Osteocyte (in vitro differentiated cells): Measurements from ENCODE around the gene OR11G2. TPM values are rescaled to one million over a fixed set of nuclear protein-coding genes. Genes with fewer than 3 reads are reported as not detected.

Source experiments
- DNase-seq: peaks from one replicate; pipeline ENCODE4 v3.0.0; 2021; ENCODE audit warnings: mixed read lengths; ENCODE audit not compliant: unreplicated experiment; ENCODE audit errors: extremely low spot score
- H3K27ac Mint-ChIP-seq: one replicate; pipeline ENCODE4 v1.8.0; 2021; ENCODE audit warnings: mild to moderate bottlenecking, mixed read lengths; ENCODE audit not compliant: unreplicated experiment
- H3K27me3 Mint-ChIP-seq: one replicate; pipeline ENCODE4 v1.8.0; 2021; ENCODE audit warnings: mixed read lengths; ENCODE audit not compliant: unreplicated experiment
- H3K36me3 Mint-ChIP-seq: one replicate; pipeline ENCODE4 v1.8.0; 2021; ENCODE audit warnings: mixed read lengths; ENCODE audit not compliant: unreplicated experiment
- H3K4me1 Mint-ChIP-seq: one replicate; pipeline ENCODE4 v1.8.0; 2021; ENCODE audit warnings: mixed read lengths; ENCODE audit not compliant: unreplicated experiment
- H3K4me3 Mint-ChIP-seq: one replicate; pipeline ENCODE4 v1.8.0; 2021; ENCODE audit warnings: mild to moderate bottlenecking, moderate library complexity, mixed read lengths; ENCODE audit not compliant: unreplicated experiment
- H3K9me3 Mint-ChIP-seq: one replicate; pipeline ENCODE4 v1.8.0; 2021; ENCODE audit warnings: mixed read lengths; ENCODE audit not compliant: unreplicated experiment
- total RNA-seq: library from RNA; stranded (reverse); gene quantifications from 2 replicates; pipeline ENCODE4 v1.2.1, GENCODE V29; 2021
- TF ChIP-seq, protein P1 (sequence below): fragments of 200-600 bp; sonication (generic); IDR thresholded peaks from 2 replicates; pipeline ENCODE4 v1.5.0; 2021; ENCODE audit warnings: antibody characterized with exemption, mild to moderate bottlenecking, moderate library complexity

Gene OR11G2
- total RNA-seq, 1 donor from 2014 or later, result not detected

DNA sequence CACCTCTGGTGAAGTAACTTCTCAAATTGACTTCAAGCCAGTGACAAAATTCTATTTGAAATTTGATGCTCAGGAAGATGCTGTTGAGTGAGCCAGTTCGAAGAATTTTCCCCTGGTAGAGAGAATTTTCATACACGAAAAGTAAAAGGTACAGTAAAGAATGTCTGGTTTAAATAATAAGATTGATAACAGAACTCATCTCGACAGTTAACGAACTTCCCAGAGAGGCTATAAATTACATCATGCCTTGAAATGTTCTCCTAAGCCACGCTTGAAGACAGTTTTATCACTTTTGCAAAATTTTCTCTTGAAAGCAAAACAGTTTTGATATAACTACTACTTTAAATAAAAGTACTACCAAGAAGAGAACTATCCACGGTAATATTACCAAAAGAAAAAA is 14.4 kb upstream of the OR11G2 start:
- no peak for DNase-seq
- H3K27ac Mint-ChIP-seq, result no peak overlapping the region
- no peaks in the 10 kb centered on the region for H3K27me3 Mint-ChIP-seq
- H3K9me3 Mint-ChIP-seq, result peaks cover 33% of the 10 kb centered on the region
- no peaks in the 10 kb centered on the region for H3K36me3 Mint-ChIP-seq
- H3K4me3 Mint-ChIP-seq, result no peak overlapping the region
- TF ChIP-seq, protein P1, sequence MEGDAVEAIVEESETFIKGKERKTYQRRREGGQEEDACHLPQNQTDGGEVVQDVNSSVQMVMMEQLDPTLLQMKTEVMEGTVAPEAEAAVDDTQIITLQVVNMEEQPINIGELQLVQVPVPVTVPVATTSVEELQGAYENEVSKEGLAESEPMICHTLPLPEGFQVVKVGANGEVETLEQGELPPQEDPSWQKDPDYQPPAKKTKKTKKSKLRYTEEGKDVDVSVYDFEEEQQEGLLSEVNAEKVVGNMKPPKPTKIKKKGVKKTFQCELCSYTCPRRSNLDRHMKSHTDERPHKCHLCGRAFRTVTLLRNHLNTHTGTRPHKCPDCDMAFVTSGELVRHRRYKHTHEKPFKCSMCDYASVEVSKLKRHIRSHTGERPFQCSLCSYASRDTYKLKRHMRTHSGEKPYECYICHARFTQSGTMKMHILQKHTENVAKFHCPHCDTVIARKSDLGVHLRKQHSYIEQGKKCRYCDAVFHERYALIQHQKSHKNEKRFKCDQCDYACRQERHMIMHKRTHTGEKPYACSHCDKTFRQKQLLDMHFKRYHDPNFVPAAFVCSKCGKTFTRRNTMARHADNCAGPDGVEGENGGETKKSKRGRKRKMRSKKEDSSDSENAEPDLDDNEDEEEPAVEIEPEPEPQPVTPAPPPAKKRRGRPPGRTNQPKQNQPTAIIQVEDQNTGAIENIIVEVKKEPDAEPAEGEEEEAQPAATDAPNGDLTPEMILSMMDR, result no peak
- H3K4me1 Mint-ChIP-seq, result no peaks in the 10 kb centered on the region

DNA sequence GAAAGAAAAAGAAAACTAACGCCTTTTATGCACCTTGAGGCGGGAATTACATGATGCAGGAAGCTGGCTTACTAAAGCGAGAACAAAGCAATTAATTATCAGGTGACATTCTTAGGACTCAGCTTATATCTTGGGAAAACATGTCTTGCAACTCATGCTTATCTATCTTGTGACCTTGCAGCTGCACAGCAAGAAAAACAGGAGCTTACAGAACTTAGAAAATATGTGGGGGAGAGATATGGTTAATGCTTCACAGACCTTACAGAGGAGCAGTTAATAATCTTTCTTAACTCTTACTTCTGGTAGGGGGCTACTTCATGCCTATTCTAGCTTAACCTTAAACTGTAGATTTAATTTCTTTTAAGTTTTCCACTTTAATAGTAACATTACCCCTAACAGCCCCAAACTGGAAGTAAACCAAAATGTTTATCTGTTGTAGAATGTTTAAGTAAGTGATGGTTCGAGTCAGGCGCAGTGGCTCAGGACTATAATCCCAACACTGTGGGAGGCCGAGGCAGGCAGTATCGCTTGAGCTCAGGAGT is 13.2 kb upstream of the OR11G2 start:
- Mint-ChIP-seq H3K4me1 (no peaks in the 10 kb centered on the region), H3K27me3 (no peaks in the 10 kb centered on the region), H3K36me3 (no peaks in the 10 kb centered on the region)

DNA sequence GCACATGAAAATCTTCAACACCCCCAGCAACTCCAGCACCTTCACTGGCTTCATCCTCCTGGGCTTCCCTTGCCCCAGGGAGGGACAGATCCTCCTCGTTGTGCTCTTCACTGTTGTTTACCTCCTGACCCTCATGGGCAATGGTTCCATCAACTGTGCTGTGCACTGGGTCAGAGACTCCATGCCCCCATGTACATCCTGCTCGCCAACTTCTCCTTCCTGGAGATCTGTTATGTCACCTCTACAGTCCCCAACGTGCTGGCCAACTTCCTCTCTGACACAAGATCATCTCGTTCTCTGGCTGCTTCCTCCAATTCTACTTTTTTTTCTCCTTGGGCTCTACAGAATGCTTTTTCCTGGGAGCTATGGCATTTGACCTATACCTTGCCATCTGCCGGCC is 11.5 kb upstream of the OR11G2 start:
- Mint-ChIP-seq H3K36me3 (no peaks in the 10 kb centered on the region), H3K27me3 (no peaks in the 10 kb centered on the region), H3K9me3 (peaks cover 40% of the 10 kb centered on the region), H3K4me3 (no peak overlapping the region), H3K27ac (no peak overlapping the region), H3K4me1 (no peaks in the 10 kb centered on the region)
- no peak for DNase-seq
- TF ChIP-seq, protein P1, result no peak

More for the DNA sequence above, 13.2 kb upstream of the OR11G2 start:
- DNase-seq, result no peak
- Mint-ChIP-seq H3K27ac (no peak overlapping the region), H3K4me3 (no peak overlapping the region), H3K9me3 (peaks cover 44% of the 10 kb centered on the region)
- TF ChIP-seq, protein P1, result no peak

DNA sequence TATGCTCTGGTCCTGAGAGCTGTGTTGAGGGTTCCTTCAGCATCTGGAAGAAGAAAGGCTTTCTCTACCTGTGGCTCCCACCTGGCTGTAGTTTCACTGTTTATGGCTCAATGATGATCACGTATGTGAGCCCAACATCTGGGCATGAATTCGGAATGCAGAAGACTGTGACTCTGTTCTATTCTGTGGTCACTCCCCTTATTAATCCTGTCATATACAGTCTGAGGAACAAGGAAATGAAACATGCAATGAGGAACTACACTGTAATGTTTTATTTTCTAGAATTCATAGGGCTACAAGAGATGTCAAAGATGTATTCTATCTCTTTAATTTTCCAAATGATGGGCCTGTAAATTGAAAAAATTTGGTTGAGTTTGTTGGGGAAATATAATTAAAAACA is 10.8 kb upstream of the OR11G2 start:
- Mint-ChIP-seq H3K36me3 (no peaks in the 10 kb centered on the region), H3K4me3 (no peak overlapping the region), H3K27ac (no peak overlapping the region), H3K27me3 (no peaks in the 10 kb centered on the region), H3K4me1 (no peaks in the 10 kb centered on the region), H3K9me3 (peaks cover 40% of the 10 kb centered on the region)
- DNase-seq, result no peak
- TF ChIP-seq, protein P1, result no peak

DNA sequence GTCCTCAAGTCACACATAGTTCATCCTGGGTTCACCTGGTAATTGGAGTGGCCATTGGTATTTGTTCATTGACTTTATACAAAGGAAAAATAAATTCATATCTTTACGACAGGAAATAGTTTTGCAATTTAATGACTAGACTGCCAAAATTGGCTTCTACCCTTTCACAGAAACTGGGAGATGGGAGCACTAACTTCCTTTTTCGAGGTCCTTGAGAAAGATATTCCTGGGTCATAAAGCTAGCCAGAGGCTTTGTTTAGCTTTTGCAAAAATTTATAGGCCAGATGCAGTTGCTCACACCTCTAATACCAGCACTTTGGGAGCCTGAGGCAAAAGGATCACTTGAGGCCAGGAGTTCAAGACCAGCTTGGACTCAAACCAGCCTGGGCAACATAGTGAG is 10.2 kb upstream of the OR11G2 start:
- H3K27ac Mint-ChIP-seq, result no peak overlapping the region
- no peak overlapping the region for H3K4me3 Mint-ChIP-seq
- no peaks in the 10 kb centered on the region for H3K27me3 Mint-ChIP-seq
- H3K4me1 Mint-ChIP-seq, result no peaks in the 10 kb centered on the region
- TF ChIP-seq, protein P1, result no peak
- no peak for DNase-seq
- no peaks in the 10 kb centered on the region for H3K36me3 Mint-ChIP-seq
- H3K9me3 Mint-ChIP-seq, result peaks cover 40% of the 10 kb centered on the region
